SKM-1 (cell line): ENCODE measurements around the gene NSMCE4A.
"Not testable (repeated sequence)": the region's sequence is repeated elsewhere in the genome, so short reads cannot be mapped to it uniquely, and the experiment has no call there.

Experiments used
- DNase-seq: peaks from one replicate; lab custom pipeline; 2025; ENCODE audit not compliant: unreplicated experiment; lab: John Stamatoyannopoulos, UW

Gene NSMCE4A

GRCh38 chr10:121974535-121975294 is at the start of gene NSMCE4A:
Gene NSMCE4A (minus strand): TSS chr10:121975217. CDS start chr10:121975165, 52 bp downstream.
- no peak for DNase-seq

DNA sequence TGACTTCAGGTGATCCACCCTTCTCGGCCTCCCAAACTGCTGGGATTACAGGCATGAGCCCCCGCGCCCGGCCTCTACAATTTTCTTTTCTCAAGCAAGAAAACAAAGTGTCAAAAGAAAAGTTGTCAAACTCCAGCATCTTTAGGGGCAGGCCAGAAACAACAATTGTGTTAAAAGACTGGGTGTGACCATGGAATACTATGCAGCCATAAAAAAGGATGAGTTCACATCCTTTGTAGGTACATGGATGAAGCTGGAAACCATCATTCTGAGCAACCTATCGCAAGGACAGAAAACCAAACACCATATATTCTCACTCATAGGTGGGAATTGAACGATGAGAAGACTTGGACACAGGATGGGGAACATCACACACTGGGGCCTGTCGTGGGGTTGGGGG is 48.2 kb upstream of the NSMCE4A start:
- not testable (repeated sequence) for DNase-seq

GRCh38 chr10:122022276-122022675 is 47.3 kb upstream of the NSMCE4A start:
- no peak for DNase-seq

DNA sequence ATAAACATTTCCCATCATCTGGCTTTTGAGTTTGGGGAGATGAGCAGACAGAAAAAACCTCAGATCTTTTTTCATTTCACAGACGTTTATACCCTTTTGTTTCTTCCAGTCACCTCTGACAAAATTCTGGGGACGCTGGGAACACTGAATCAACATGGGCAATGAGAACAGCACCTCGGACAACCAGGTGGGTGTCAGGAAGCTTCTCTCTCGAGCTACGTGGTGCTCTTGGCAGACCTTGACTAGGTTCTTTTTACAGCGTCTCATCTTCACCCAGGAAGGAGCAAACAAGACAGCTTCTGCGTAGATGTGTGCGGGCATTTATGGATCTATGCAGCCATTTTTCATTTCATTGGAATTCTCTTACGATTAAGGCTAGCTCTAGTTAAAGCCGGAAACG is 46.8 kb upstream of the NSMCE4A start:
- DNase-seq = no peak

DNA sequence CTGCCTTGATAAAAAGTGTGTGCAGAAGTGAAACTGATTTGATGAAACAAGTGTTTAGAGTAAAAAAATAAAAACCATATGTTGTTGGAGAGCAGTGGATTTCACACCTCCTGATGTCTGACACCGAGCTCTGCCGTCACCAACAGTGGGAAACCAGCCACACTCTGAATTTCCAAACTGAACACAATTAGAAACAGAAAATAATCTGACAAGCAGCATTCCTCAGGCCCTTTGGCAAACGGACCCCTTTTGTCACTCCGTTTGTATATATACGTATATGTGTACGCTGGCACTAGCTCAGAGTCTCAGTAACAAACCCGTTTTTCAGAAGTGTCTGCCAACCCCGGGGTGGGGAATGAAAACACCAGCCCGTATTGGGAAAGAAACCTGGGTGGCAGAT is 46.4 kb upstream of the NSMCE4A start:
- no peak for DNase-seq

GRCh38 chr10:122020226-122020625 is 45.2 kb upstream of the NSMCE4A start:
- DNase-seq = no peak

- DNase-seq = no peak
Observed at GRCh38 chr10:122019414-122019975, 44.5 kb upstream of the NSMCE4A start.

DNA sequence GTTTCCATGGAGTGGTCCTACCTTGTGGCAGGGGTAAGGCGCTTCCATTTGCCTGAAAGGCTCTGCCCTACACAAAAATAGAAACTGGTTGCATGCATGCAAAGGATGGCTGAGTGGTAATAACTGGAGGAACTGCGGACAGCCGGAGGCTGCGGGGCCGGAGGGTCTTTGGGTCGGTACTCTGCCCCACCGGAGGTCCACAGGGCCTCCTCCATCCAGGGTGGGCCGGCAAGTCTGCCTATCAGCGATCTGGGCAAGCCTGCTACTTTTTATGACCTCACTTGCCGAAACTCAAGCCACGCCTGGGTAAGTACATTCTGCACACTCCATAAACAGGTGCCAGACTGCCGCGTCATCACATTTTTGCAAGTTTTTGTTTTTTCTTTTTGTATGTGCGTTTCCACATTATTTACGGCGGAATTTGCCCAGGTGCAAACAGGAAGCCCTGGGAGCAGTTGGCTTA is 44.0 kb upstream of the NSMCE4A start:
- no peak for DNase-seq

- DNase-seq = no peak
Observed at GRCh38 chr10:122018491-122018890, 43.5 kb upstream of the NSMCE4A start.

DNA sequence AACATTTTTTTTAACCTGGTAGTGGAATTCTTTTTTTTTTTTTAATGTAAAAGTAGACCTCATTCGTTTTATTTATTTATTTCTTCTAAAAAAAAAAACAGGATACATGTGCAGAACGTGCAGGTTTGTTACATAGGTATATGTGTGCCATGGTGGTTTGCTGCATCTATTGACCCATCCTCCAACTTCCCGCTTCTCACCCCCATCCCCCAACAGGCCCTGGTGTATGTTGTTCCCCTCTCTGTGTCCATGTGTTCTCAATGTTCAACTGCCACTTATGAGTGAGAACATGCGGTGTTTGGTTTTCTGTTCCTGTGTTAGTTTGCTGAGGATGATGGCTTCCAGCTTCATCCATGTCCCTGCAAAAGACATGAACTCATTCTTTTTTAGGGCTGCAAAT is 42.9 kb upstream of the NSMCE4A start:
- DNase-seq = not testable (repeated sequence)

DNA sequence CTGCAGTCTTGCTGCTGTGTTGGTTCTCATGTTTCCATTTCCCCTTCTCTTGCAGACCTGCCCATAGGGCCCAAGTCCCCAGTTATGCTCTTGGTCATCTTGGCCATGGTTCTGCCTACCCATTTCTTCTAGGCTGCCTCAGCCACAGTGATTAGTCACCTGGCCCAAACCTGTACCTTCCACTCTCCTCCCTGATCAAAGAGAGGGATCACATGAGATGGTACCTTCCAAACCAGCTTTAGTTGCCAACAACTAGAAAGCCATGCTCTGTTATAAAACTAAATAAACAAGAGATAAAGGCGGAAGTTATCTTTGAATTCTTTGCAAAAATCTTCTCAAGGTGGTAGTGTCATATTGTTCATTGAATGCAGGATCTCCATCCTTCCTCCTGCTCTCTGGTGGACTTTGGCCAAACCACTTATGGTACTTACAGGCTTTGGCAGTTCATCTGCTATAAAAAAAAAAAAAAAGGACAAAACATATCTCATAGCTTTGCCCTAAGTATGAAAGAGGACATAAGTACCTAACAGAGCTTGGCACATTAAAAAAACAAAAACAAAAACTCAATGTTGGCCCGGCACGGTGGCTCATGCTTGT is 39.7 kb upstream of the NSMCE4A start:
- no peak for DNase-seq

DNA sequence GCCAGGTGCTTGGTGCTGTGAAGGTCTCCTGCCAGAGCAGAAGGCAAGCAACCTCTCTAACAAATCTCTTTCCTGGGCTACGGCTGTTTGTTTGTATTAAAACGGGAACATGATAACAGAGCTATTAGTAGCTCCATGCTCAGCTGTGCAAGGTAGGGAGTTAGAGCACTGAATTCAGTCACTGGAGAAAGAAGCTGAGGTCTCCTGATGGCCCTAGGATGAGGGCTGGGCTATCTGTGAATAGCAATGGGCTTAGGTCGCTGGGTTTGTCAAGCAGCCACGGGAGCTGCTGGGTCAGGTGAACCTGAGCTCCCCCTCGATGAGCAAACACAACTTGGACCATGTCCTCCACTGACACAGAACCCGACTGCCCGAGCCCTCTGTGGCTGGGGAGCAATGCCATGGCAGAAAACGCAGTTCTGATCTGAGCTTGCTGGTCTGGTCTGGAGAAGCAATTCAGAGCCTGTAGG is 38.3 kb upstream of the NSMCE4A start:
- DNase-seq = no peak

- no peak for DNase-seq
Observed at GRCh38 chr10:122012731-122013130, 37.7 kb upstream of the NSMCE4A start.

GRCh38 chr10:122010405-122011050 is 35.5 kb upstream of the NSMCE4A start:
- no peak for DNase-seq

DNA sequence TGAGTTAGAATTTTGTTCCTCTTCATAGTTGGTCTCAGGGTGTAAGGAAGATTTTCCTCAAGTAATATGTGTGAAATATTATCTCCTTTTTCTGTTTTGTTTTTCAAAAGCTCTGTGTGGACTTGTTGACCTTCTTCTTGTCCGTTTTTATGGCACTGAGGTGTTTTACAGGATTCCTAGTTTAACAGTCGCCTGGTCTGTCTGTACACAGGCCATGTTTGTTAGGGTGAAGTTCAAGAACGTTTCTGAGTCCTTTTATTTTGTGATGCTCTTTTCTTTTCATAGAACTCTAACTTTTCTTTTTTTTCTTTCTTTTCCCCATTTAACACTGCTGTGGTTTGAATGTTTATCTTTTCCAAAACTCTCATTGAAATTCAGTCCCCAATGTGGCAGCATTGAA is 32.4 kb upstream of the NSMCE4A start:
- DNase-seq = no peak

DNA sequence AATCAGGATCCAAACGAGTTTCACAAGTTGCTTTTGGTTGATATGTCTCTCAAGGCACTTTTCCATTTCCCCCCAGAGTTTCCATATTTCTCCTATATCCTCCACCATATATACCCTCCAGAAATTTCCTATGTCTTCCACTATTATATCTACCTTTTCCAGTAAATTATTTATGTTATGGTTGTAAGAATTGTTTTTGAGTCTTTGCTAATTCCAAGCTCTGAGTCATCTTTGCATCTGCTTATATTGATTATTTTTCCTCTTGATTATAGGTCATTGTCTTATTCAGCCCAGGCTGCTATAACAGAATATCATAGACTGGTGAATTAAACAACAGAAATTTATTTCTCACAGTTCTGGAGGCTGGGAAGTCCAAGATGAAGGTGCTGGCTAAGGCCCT is 26.7 kb upstream of the NSMCE4A start:
- no peak for DNase-seq

- DNase-seq = no peak
Observed at GRCh38 chr10:121999301-121999700, 24.3 kb upstream of the NSMCE4A start.

DNA sequence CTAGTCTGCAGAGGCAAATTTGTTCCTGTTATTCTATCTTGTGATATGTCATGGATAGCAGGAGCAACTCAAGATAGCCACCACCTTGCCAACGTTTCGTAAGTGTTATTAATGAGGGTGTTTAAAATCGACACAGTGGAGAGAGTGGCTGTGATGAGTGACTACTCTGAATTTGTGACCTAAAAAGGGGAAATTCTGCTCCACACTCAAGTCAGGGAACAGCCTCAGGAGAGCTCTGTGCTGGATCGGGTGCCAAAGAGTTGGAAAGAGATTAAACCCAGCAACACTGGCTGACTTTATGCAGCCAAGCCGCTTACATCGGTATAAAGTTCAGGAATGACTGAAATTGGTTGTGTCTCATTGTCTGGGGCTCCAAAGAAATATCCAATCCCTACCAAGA is 23.4 kb upstream of the NSMCE4A start:
- no peak for DNase-seq

DNA sequence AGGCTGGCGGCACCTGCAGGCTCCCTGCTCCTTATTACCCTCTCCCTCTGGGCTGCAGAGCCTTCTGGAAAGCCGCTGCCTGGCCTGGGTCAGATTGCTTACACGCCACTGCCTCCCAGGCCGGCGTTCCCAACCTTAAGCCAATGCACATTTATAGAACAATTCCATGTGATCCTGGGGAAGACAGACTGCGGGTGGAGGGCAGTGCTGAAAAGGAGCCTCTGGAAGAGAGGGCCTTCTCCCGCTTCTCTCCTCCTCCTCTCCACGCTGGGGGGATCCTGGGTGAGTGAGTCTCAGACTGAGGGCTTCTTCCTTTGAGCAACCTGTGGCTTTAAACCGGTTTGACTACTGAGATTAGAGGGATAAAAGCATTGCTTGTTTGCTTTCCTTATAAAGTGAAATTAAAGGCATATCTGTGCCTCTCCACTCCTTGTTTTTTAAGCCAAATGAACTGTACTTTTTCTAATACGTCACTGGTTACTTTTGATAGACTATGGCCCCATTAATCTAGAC is 19.5 kb upstream of the NSMCE4A start:
- DNase-seq = no peak

- not testable (repeated sequence) for DNase-seq
Observed at GRCh38 chr10:121991727-121992126, 16.7 kb upstream of the NSMCE4A start.

- DNase-seq = no peak
Observed at GRCh38 chr10:121990015-121990677, 15.1 kb upstream of the NSMCE4A start.
